GM18867 (cell line): ENCODE results near the gene COX6B2.
"Not testable (repeated sequence)": the region's sequence is repeated elsewhere in the genome, so short reads cannot be mapped to it uniquely, and the experiment has no call there.

Source experiments
- ATAC-seq: cut with Tn5 transposase; IDR thresholded peaks from one replicate; pipeline ENCODE4 v1.9.1; 2021; ENCODE audit warnings: mild to moderate bottlenecking, moderate library complexity; ENCODE audit not compliant: unreplicated experiment

COX6B2 gene

DNA sequence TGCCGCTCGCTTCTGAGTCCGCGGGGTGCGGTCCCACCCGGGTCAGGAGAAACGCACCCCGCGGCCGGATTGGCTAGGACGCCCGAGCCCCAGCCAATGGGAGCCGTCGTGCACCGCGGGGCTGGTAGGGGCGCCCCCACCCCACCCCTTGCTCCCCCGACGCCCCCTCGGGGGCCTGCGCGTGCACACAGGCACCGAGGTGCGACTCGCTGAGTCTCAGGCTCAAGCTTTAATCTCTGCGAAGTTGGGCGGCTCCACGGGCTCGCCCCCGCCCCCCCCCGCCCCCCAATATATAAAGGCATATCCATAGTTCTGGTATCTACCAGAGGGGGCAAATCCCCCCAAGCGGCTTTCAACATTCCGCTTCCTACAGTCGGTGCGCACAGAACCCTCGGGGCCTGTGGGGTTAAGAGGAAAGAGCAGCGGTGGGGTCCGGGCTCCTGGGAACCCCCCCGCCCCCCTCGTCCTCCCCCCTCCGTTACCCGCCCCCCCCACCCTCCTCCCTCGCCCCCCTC, at the start of gene COX6B2:
COX6B2 (minus strand) TSS at position 22 of the 515 bp plus-strand sequence. CDS start 198 bp downstream, outside the sequence.
- no peak for ATAC-seq

GRCh38 chr19:55402509-55402908, 48.0 kb upstream of the COX6B2 start:
- ATAC-seq = no peak

- not testable (repeated sequence) for ATAC-seq
Measured at GRCh38 chr19:55401390-55401789, 46.9 kb upstream of the COX6B2 start.

- no peak for ATAC-seq
Measured at GRCh38 chr19:55400281-55401087, 46.0 kb upstream of the COX6B2 start.

DNA sequence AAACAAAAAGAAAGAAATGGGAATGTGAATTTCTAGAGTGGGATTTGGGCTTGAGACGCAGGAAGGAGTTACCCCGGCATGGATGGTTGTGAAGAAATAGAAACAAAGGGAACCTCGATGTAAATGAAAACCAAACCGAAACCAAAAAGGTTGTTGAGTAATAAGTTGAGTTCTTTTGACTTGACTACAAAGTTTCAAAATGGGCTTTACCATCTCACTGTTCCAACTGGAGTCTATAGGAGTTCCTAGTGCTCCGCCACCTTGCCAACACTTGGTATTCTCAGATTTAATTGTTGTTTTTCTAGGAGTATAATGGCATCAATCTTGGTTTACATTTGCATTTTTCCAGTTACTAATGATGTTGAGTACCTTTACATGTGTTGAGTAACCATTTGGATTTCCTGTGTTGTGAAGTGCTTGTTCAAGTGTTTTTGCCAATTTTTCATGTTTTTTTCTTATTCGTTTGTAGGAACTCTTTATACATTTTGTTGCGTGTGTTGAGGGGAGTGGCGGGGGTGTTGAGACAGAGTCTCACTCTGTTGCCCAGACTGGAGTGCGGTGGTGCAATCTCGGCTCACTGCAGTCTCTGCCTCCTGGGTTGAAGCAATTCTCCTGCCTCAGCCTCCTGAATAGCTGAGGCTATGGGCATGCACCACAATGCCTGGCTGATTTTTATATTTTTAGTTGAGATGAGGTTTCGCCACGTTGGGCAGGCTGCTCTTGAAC, 43.8 kb upstream of the COX6B2 start:
- no peak for ATAC-seq

- no peak for ATAC-seq
Measured at GRCh38 chr19:55392820-55393761, 38.6 kb upstream of the COX6B2 start.

- ATAC-seq = no peak
Measured at GRCh38 chr19:55391702-55392615, 37.4 kb upstream of the COX6B2 start.

DNA sequence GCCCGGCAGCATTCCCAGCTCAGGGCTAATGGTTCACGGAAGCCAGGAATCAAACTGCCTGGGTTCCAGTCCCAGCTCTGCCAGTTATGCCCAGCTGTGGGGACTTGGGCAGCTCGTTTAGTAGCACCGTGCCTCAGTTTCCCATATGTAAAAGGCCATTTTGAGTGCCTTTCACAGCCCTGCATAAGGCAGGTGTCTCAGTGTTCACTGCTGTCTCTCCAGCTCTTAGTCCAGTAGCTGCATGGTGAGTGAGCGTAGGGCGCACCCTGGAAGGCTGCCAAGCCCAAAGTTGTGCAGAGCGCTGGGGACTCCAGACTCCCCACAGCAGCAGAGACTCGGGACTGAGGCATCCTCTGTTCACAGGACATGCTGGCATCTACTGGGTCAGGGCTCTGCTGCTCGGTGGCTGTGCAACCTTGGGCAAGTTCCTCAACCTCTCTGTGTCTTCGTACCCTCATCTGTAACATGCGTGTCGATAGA, 36.7 kb upstream of the COX6B2 start:
- no peak for ATAC-seq

DNA sequence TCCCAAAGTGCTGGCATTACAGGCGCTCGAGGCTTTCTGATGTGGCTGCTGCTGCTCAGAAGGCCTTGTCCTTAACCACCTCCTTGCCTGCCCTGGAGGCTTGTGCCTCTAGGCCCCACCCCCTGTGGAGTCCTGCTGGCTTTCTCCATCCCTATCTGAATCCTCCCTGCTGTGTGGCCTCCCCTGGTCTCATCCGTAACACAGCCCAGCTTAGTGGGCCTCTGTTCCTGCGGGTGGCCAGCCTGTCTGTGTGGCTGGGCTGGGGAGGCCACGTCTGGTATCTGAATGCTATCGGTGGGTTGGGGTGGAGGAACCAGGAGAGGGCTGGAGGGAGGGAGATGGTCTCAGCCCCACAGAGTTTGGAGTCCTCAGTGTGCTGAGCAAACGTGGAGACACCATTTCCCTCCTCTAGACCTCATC, 36.0 kb upstream of the COX6B2 start:
- ATAC-seq = no peak

DNA sequence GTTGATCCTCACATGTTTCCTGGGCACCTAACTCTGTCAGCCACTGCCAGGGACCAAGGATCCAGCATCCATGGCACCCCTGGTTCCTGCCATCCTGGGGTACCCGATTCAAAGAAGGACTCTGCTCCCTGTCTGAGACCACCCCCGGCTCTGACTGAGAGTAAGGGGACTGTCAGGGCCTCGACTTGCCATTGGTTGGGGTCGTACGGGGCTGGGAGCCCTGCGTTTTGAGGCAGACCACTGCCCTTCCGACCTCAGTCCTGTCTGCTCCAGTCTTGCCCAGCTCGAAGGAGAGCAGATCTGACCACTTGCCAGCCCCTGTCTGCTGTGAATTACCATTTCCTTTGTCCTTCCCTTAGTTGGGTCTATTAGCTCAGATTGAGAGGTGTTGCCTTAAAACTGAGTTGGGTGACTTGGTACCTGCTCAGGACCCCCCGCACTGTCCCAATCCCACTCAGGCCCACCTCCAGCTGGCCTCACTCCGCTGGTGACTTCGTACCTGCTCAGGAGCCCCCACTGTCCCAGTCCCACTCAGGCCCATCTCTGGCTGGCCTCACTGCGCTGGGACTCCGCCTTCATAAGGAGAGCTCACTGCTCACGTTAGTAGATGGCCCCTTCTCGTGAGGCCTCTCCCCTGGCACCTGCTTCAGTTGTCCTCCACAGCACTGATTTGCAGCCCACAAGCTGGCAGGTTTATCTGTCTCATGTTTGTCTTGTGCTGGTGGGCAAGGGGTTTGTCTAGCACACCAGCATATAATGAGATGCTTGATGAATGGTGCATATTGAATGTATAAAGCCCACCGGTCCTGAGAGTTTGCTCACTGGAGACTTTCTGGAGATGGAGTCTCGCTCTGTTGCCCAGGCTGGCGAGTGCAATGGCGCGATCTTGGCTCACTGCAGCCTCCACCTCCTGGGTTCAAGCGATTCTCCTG, 35.1 kb upstream of the COX6B2 start:
- no peak for ATAC-seq

GRCh38 chr19:55387736-55388497, 33.4 kb upstream of the COX6B2 start:
- ATAC-seq = no peak

- no peak for ATAC-seq
Measured at GRCh38 chr19:55386493-55386971, 32.0 kb upstream of the COX6B2 start.

DNA sequence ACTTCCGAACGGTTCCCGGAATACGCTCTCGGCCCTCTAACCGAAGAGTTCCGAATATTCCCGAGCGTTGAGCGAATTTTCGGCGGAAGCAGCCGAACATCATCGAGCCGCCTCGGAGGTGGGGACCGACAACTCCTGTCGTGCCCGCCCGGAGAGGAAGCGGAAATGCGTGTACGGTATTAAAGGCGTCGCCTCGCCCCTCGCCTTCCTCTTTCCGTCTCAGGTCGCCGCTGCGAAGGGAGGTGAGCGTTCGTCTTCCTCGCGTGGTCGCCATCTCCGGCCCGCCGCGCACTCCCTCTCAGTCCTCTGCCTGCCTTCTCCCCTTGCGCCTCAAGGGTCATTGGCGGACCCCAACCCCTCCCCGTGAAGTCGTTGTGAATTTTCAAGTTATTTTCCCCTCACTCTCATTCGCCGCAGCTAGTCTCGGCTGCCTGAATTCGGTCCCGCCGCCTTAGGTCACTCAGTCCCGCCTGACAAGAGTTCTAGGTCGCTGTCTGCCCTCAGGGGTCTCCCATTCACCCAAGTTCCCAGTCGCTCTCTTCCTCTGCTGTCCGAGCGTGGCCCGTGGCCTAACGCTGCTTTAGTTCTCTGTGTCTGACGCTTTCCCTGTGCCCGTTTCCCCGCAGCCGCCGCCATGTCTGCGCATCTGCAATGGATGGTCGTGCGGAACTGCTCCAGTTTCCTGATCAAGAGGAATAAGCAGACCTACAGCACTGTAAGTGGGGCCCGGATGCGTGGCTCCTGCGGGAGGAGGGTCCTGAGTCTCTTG, 31.4 kb upstream of the COX6B2 start, which contains the start of gene RPL28:
RPL28 (plus strand) TSS at position 209 of the 769 bp plus-strand sequence; CDS start at position 635, 426 bp downstream.
- ATAC-seq = peak; percentile 57

DNA sequence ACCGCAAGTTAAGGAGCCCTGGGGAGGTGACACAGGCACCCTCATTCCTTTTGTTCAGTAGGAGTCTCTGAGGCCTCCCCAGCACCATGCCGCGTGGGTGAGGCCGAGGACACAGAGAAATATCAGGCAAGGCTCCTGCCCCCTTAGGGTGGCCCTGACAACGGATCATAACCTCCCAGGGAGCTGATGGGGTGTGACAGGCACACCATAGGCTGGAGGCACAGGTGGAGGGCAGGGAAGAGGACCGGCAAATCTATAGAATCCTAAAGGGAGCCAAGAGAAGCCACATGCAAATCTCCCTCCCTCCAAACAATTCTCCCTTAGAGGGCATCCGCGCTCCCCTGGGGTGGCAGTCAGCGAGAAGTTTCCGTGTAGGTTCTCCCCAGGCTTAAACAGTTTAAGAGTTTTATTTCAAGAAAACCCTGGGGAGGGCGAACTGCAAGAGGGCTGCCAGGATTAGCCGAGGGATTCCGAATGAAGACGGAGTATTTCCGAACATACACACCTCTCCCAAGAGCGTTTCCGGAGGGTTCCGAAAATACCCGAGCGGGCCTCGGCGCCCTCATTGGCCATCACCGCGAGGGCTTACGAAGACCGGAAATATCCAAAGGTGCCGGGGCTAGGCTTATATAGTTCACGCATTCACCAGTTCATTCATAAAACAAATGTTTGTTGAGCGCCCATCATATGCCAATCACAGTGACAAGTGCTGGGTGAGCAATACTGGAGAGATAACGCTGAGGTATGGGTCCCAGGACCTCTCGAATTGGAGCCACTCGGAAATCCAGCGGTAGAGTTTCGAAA, 30.6 kb upstream of the COX6B2 start:
- peak; percentile 50 for ATAC-seq

DNA sequence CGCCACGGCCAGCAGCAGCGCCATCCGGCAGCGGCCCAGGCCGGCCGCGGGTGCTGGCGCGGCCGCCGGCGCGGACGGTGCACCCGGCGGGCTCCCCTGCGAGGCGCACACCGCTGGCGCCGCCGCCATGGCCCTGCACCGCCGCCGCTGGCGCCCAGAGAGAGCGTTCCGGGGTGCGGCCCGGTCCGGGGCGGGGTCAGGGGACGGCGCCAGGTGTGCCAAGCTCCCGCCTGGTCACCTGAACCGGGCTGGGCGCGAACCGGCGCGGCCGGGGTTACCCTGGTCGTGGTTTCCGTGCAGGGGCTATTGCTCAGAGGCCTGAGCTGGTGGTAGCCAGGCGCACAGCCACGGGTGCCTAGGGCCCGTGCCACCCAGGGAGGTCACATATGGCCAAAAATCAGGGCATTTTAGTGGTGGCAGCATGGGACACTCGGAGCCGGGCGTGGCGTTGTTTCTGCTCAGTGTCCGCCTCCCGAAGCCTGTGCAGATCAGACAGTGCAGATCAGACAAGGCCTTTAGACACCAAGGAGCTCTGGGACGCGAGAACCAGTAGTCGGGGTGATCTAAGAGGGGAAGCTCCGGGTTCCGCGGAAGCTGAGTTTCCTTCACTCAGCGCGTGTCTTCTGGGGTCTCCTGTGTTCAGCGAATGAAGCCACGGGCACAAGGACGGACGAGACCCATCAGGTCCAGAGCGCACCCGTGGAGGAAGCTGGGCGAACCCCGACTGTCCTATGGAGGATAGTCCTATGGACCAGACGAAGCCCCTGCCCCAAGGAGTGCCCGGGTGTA, 29.8 kb upstream of the COX6B2 start, which contains the start of gene TMEM238:
TMEM238 (minus strand) TSS at position 162 of the 789 bp plus-strand sequence; CDS start at position 129, 33 bp downstream.
- no peak for ATAC-seq
